HEK293 (cell line): ENCODE measurements around the gene PITRM1.

Source experiments
- CTCF ChIA-PET: fragments of 350-600 bp; formaldehyde crosslinking; extraction: SDS; loops from one replicate; lab custom pipeline; 2021; ENCODE audit warnings: antibody characterized with exemption; lab: Yijun Ruan, JAX
- POLR2A ChIA-PET: fragments of 300-600 bp; formaldehyde crosslinking; extraction: SDS; loops from one replicate; lab custom pipeline; 2020; ENCODE audit warnings: antibody characterized with exemption, inconsistent platforms; lab: Yijun Ruan, JAX
- H3K27ac ChIP-seq: fragments of 200-500 bp; sonication (Bioruptor generic); 2 replicates; pipeline ENCODE4 v1.5.1; 2014; ENCODE audit warnings: low read depth, low read length, control low read depth, inconsistent platforms; ENCODE audit errors: extremely low read depth
- H3K36me3 ChIP-seq, 2 experiments: fragments of 200-500 bp in 1 of 2; sonication (Bioruptor generic) in 1 of 2; 1 replicate in 1 of 2; 2 replicates in 1 of 2; pipeline ENCODE4 v1.5.1; 2014 to 2017; ENCODE audit warnings: inconsistent platforms in 2 of 2, low read length in 2 of 2; ENCODE audit not compliant: control insufficient read depth in 2 of 2, insufficient read depth in 1 of 2
- H3K4me1 ChIP-seq: fragments of 200-500 bp; sonication (Bioruptor generic); 2 replicates; pipeline ENCODE4 v1.5.1; 2014; ENCODE audit warnings: mild to moderate bottlenecking, low read length, inconsistent platforms; ENCODE audit not compliant: control insufficient read depth, insufficient read depth
- H3K4me3 ChIP-seq: 2 replicates; pipeline ENCODE4 v1.5.1; 2011; ENCODE audit warnings: low read depth, mild to moderate bottlenecking, control low read depth, low read length, moderate library complexity
- H3K9me3 ChIP-seq: fragments of 200-500 bp; sonication (Bioruptor generic); 2 replicates; pipeline ENCODE4 v1.5.1; 2014; ENCODE audit warnings: low read depth, low read length, inconsistent platforms; ENCODE audit not compliant: control insufficient read depth, insufficient read depth
- PRDM10 ChIP-seq: fragments of 450-650 bp; formaldehyde crosslinking; IDR thresholded peaks from 2 replicates; pipeline ENCODE4 v1.5.1; 2016; ENCODE audit warnings: missing biosample characterization, missing genetic modification characterization
- YY2 ChIP-seq: fragments of 450-650 bp; formaldehyde crosslinking; IDR thresholded peaks from 2 replicates; pipeline ENCODE4 v1.5.1; 2016; ENCODE audit warnings: missing biosample characterization, missing genetic modification characterization
- ZBTB8A ChIP-seq: fragments of 450-650 bp; formaldehyde crosslinking; IDR thresholded peaks from 2 replicates; pipeline ENCODE4 v1.5.1; 2016; ENCODE audit warnings: missing biosample characterization, missing genetic modification characterization
- ZFHX2 ChIP-seq: fragments of 450-650 bp; formaldehyde crosslinking; conservative IDR thresholded peaks from 2 replicates; pipeline ENCODE4 v1.5.1; 2016; ENCODE audit warnings: missing biosample characterization, missing genetic modification characterization
- ZNF112 ChIP-seq: fragments of 450-650 bp; formaldehyde crosslinking; IDR thresholded peaks from 2 replicates; pipeline ENCODE4 v1.5.0; 2017; ENCODE audit warnings: missing biosample characterization, missing genetic modification characterization
- ZNF138 ChIP-seq: fragments of 450-650 bp; formaldehyde crosslinking; IDR thresholded peaks from 2 replicates; pipeline ENCODE4 v1.5.1; 2016; ENCODE audit warnings: missing biosample characterization, missing genetic modification characterization, borderline replicate concordance
- ZNF146 ChIP-seq: fragments of 450-650 bp; formaldehyde crosslinking; IDR thresholded peaks from 2 replicates; pipeline ENCODE4 v1.5.1; 2016; ENCODE audit warnings: missing biosample characterization, missing genetic modification characterization
- ZNF16 ChIP-seq: fragments of 450-650 bp; formaldehyde crosslinking; IDR thresholded peaks from 2 replicates; pipeline ENCODE4 v1.5.1; 2016; ENCODE audit warnings: low read depth, missing biosample characterization, missing genetic modification characterization
- ZNF37A ChIP-seq: fragments of 450-650 bp; IDR thresholded peaks from 2 replicates; pipeline ENCODE4 v1.5.1; 2018; ENCODE audit warnings: missing biosample characterization, missing genetic modification characterization
- ZNF510 ChIP-seq: fragments of 450-650 bp; formaldehyde crosslinking; IDR thresholded peaks from 2 replicates; pipeline ENCODE4 v1.5.1; 2018; ENCODE audit warnings: mild to moderate bottlenecking, missing genetic modification characterization, missing biosample characterization; ENCODE audit not compliant: insufficient replicate concordance
- ZNF639 ChIP-seq: fragments of 450-650 bp; formaldehyde crosslinking; IDR thresholded peaks from 2 replicates; pipeline ENCODE4 v1.5.1; 2016; ENCODE audit warnings: missing biosample characterization, missing genetic modification characterization
- TF ChIP-seq, protein P1 (sequence below): fragments of 450-650 bp; formaldehyde crosslinking; IDR thresholded peaks from 2 replicates; pipeline ENCODE4 v1.5.1; 2016; ENCODE audit warnings: missing biosample characterization, missing genetic modification characterization, borderline replicate concordance
- TF ChIP-seq, protein P2 (sequence below): fragments of 450-650 bp; formaldehyde crosslinking; IDR thresholded peaks from 2 replicates; pipeline ENCODE4 v1.5.1; 2016; ENCODE audit warnings: missing biosample characterization, missing genetic modification characterization
- TF ChIP-seq, protein P3 (sequence below): fragments of 450-650 bp; formaldehyde crosslinking; IDR thresholded peaks from 2 replicates; pipeline ENCODE4 v1.5.1; 2016; ENCODE audit warnings: missing biosample characterization, missing genetic modification characterization
- TF ChIP-seq, protein P4 (sequence below): fragments of 450-650 bp; formaldehyde crosslinking; IDR thresholded peaks from 2 replicates; pipeline ENCODE4 v1.5.1; 2016; ENCODE audit warnings: missing biosample characterization, missing genetic modification characterization

Gene PITRM1

DNA sequence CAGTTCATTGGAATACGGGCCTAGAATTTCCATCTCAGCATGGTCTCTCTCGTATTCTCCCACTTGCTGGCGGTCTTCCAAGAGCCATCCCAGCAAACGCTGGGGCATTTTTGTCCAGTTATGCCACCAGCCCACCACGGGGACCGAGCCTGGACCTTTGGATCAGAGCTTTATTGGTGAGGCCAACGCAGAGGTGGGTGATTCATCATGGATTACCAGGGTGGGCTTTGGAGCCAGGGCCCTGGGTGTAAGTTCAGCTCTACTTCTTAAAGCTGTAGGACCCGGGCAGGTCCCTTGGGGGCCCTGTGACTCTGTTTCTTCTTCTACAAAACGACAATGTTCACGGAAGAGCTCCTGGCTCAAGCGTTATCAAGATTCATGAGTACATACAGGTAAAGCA, 22.7 kb upstream of the PITRM1 start:
- CTCF ChIA-PET, result interaction anchor here (0.8 to 3.4 kb wide), 7 partner anchors 18 to 1575 kb away, joined by 3 to 14 read pairs (median 4); no protein-coding TSS in a partner anchor
- no peak overlapping the region for H3K4me3 ChIP-seq
- no peaks in the 10 kb centered on the region for H3K9me3 ChIP-seq
- peaks cover 6% of the 10 kb centered on the region; the same call in 1 of the 2 replicates for H3K4me1 ChIP-seq
- no peak overlapping the region; the same call in 1 of the 2 replicates for H3K27ac ChIP-seq
- POLR2A ChIA-PET, result interaction anchor here (1.3 kb wide), 1 partner anchor 32 kb away, joined by 3 read pairs; no protein-coding TSS in a partner anchor
- TF ChIP-seq ZNF138 (no peak), ZFHX2 (tag by site-specific recombination) (peak; percentile 13; the same call in 1 of the 2 replicates)
- TF ChIP-seq, all 188 proteins: peak for 1
- no peaks in the 10 kb centered on the region for H3K36me3 ChIP-seq

DNA sequence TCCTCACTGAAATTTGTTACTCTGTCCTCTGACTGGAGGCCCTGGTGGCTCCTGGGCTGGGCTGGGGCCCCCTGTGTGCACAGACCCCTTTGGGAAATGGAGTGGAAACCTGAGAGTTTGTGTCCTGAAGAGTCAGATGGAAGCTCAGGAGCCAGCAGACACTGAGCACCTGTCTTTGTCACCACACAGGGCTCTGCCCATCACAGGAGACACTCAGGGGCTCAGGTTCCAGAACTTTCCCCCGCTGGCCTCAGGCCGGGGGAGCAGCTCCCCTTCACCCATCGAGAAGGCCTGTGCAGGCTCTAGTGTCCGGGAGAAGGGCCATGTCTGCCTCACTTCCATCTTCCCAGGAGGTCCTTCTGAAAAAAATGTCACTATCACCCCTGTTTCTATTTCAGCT, 22.3 kb upstream of the PITRM1 start:
- Histone ChIP-seq H3K9me3 (no peaks in the 10 kb centered on the region), H3K27ac (no peak overlapping the region; the same call in 1 of the 2 replicates), H3K36me3 (no peaks in the 10 kb centered on the region), H3K4me3 (no peak overlapping the region), H3K4me1 (peaks cover 6% of the 10 kb centered on the region; the same call in 1 of the 2 replicates)
- TF ChIP-seq ZNF112 (no peak), ZBTB8A (tag by site-specific recombination) (no peak), PRDM10 (tag by site-specific recombination) (peak; percentile 48; the same call in 1 of the 2 replicates), ZNF146 (tag by site-specific recombination) (no peak), ZNF639 (tag by site-specific recombination) (no peak)
- ChIA-PET CTCF (interaction anchor here (0.7 to 3.4 kb wide), 8 partner anchors 18 to 1576 kb away, joined by 3 to 14 read pairs (median 4); no protein-coding TSS in a partner anchor), POLR2A (no interaction called here)

GRCh38 chr10:3193751-3194150, 21.2 kb upstream of the PITRM1 start:
- Histone ChIP-seq H3K27ac (peak overlapping the region; percentile 35), H3K4me1 (peaks cover 6% of the 10 kb centered on the region; the same call in 1 of the 2 replicates), H3K4me3 (no peak overlapping the region), H3K9me3 (no peaks in the 10 kb centered on the region), H3K36me3 (no peaks in the 10 kb centered on the region)
- TF ChIP-seq, protein P1, sequence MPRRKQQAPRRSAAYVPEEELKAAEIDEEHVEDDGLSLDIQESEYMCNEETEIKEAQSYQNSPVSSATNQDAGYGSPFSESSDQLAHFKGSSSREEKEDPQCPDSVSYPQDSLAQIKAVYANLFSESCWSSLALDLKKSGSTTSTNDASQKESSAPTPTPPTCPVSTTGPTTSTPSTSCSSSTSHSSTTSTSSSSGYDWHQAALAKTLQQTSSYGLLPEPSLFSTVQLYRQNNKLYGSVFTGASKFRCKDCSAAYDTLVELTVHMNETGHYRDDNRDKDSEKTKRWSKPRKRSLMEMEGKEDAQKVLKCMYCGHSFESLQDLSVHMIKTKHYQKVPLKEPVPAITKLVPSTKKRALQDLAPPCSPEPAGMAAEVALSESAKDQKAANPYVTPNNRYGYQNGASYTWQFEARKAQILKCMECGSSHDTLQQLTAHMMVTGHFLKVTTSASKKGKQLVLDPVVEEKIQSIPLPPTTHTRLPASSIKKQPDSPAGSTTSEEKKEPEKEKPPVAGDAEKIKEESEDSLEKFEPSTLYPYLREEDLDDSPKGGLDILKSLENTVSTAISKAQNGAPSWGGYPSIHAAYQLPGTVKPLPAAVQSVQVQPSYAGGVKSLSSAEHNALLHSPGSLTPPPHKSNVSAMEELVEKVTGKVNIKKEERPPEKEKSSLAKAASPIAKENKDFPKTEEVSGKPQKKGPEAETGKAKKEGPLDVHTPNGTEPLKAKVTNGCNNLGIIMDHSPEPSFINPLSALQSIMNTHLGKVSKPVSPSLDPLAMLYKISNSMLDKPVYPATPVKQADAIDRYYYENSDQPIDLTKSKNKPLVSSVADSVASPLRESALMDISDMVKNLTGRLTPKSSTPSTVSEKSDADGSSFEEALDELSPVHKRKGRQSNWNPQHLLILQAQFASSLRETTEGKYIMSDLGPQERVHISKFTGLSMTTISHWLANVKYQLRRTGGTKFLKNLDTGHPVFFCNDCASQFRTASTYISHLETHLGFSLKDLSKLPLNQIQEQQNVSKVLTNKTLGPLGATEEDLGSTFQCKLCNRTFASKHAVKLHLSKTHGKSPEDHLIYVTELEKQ (tag by site-specific recombination), result no peak
- TF ChIP-seq ZNF37A (tag by site-specific recombination) (no peak), YY2 (tag by site-specific recombination) (no peak), ZNF16 (no peak), ZNF510 (tag by site-specific recombination) (no peak)
- TF ChIP-seq, protein P2, sequence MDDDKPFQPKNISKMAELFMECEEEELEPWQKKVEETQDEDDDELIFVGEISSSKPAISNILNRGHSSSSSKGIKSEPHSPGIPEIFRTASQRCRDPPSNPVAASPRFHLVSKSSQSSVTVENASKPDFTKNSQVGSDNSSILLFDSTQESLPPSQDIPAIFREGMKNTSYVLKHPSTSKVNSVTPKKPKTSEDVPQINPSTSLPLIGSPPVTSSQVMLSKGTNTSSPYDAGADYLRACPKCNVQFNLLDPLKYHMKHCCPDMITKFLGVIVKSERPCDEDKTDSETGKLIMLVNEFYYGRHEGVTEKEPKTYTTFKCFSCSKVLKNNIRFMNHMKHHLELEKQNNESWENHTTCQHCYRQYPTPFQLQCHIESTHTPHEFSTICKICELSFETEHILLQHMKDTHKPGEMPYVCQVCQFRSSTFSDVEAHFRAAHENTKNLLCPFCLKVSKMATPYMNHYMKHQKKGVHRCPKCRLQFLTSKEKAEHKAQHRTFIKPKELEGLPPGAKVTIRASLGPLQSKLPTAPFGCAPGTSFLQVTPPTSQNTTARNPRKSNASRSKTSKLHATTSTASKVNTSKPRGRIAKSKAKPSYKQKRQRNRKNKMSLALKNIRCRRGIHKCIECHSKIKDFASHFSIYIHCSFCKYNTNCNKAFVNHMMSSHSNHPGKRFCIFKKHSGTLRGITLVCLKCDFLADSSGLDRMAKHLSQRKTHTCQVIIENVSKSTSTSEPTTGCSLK (tag by site-specific recombination), result no peak
- TF ChIP-seq, protein P3, sequence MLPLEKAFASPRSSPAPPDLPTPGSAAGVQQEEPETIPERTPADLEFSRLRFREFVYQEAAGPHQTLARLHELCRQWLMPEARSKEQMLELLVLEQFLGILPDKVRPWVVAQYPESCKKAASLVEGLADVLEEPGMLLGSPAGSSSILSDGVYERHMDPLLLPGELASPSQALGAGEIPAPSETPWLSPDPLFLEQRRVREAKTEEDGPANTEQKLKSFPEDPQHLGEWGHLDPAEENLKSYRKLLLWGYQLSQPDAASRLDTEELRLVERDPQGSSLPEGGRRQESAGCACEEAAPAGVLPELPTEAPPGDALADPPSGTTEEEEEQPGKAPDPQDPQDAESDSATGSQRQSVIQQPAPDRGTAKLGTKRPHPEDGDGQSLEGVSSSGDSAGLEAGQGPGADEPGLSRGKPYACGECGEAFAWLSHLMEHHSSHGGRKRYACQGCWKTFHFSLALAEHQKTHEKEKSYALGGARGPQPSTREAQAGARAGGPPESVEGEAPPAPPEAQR (tag by site-specific recombination), result no peak
- TF ChIP-seq, protein P4, sequence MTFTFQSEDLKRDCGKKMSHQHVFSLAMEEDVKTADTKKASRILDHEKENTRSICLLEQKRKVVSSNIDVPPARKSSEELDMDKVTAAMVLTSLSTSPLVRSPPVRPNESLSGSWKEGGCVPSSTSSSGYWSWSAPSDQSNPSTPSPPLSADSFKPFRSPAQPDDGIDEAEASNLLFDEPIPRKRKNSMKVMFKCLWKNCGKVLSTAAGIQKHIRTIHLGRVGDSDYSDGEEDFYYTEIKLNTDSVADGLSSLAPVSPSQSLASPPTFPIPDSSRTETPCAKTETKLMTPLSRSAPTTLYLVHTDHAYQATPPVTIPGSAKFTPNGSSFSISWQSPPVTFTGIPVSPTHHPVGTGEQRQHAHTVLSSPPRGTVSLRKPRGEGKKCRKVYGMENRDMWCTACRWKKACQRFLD (tag by site-specific recombination), result no peak
- ChIA-PET POLR2A (no interaction called here), CTCF (interaction anchor here (0.6 to 3.4 kb wide), 13 partner anchors 9 to 1621 kb away, joined by 3 to 14 read pairs (median 4); no protein-coding TSS in a partner anchor)
